ENCODE measurements around the gene ZP2.
A peak's percentile ranks its signal among the peaks of the same experiment; 100 is the strongest.

ZP2 gene

DNA sequence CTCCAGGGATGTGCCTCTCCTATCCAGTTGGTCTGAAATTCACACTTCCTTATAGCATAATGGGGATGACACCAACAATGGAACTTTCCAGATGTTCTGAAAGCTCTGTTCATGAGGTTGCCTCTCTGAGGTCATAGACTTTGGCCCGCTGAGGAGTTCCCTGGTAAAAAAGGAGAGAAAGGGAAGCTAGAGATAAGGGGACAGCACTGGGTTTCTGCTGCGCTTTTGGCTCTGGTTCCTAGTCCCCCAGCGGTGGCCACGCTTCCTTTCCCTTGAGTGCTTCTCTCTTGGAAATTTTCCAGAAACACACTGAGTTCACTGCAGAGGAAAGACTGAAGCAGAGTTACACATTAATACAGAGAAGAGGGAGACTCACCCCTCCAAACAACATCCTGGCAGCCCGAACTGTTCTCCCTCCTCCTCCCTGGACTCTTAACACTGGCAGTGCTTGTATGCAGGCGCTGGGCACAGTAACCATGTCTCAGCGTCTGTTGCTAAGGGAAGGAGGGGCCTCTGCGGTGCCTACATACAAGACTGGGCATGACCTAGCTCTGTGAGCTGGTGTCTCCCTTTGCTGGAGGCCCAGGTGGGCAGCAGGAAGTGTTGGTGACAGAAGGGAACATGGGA is 60.9 kb downstream of the ZP2 start, which contains the start of gene DNAH3:
Gene DNAH3, minus strand, starts transcription at position 472 of the 627 bp plus-strand sequence. CDS start 527 bp downstream, outside the sequence.
- no peak for TF ChIP-seq CTCF (IDR thresholded peaks at IDR 0.05; ENCODE audit: insufficient read depth, low read depth, low read length, missing control alignments)
- peak; percentile 92 for DNase-seq (ENCODE audit: low read depth)
- H3K4me3 ChIP-seq (ENCODE audit: low read length) = peak within 1 kb of the TSS; percentile 8
